Astrocyte (in vitro differentiated cells and primary cell): ENCODE measurements around the gene SMIM20. TPM values are rescaled to one million over a fixed set of nuclear protein-coding genes. Genes with fewer than 3 reads are reported as not detected.

ENCODE experiments used
- DNase-seq: peaks from one replicate; pipeline ENCODE4 v3.0.0-alpha.2; 2010; ENCODE audit warnings: low read depth
- FAIRE-seq: peaks from 2 replicates; lab custom pipeline; 2011; peaks lifted over from hg19 to GRCh38; lab: Jason Lieb, UNC
- H2AFZ ChIP-seq: 2 replicates; pipeline ENCODE4 v1.6.0; 2012; ENCODE audit warnings: low read depth, low read length, inconsistent platforms
- H3K27ac ChIP-seq: 2 replicates; pipeline ENCODE4 v1.5.1; 2011; ENCODE audit warnings: low read depth, low read length, inconsistent platforms
- H3K27me3 ChIP-seq: 2 replicates; pipeline ENCODE4 v1.6.0; 2011; ENCODE audit warnings: low read length, inconsistent platforms; ENCODE audit not compliant: insufficient read depth
- H3K36me3 ChIP-seq: 2 replicates; pipeline ENCODE4 v1.5.1; 2011; ENCODE audit warnings: low read length, inconsistent platforms; ENCODE audit not compliant: insufficient read depth
- H3K4me1 ChIP-seq: 2 replicates; pipeline ENCODE4 v1.5.1; 2011; ENCODE audit warnings: low read length, inconsistent platforms; ENCODE audit not compliant: insufficient read depth
- H3K4me2 ChIP-seq: 2 replicates; pipeline ENCODE4 v1.6.0; 2012; ENCODE audit warnings: low read length, inconsistent platforms
- H3K4me3 ChIP-seq: 2 replicates; pipeline ENCODE4 v1.5.1; 2011; ENCODE audit warnings: low read depth, mild to moderate bottlenecking, low read length, inconsistent platforms; ENCODE audit not compliant: insufficient read depth
- H3K79me2 ChIP-seq: 2 replicates; pipeline ENCODE4 v1.6.0; 2012; ENCODE audit warnings: mild to moderate bottlenecking, low read length, inconsistent platforms; ENCODE audit not compliant: insufficient read depth
- H3K9ac ChIP-seq: 2 replicates; pipeline ENCODE4 v1.6.0; 2012; ENCODE audit warnings: mild to moderate bottlenecking, low read length, inconsistent platforms
- H3K9me3 ChIP-seq: 2 replicates; pipeline ENCODE4 v1.5.1; 2012; ENCODE audit warnings: low read depth, mild to moderate bottlenecking, low read length, inconsistent platforms; ENCODE audit not compliant: insufficient read depth
- H4K20me1 ChIP-seq: 2 replicates; pipeline ENCODE4 v1.6.0; 2012; ENCODE audit warnings: low read length, inconsistent platforms; ENCODE audit not compliant: insufficient read depth
- H3K27ac Mint-ChIP-seq: one replicate; pipeline ENCODE4 v1.8.0; 2021; ENCODE audit warnings: mild to moderate bottlenecking, mixed read lengths; ENCODE audit not compliant: unreplicated experiment
- H3K27me3 Mint-ChIP-seq: one replicate; pipeline ENCODE4 v1.8.0; 2021; ENCODE audit warnings: low read depth, mixed read lengths; ENCODE audit not compliant: unreplicated experiment
- H3K36me3 Mint-ChIP-seq: one replicate; pipeline ENCODE4 v1.8.0; 2021; ENCODE audit warnings: low read depth, mixed read lengths; ENCODE audit not compliant: unreplicated experiment
- H3K4me1 Mint-ChIP-seq: one replicate; pipeline ENCODE4 v1.8.0; 2021; ENCODE audit warnings: low read depth, mixed read lengths; ENCODE audit not compliant: unreplicated experiment
- H3K4me3 Mint-ChIP-seq: one replicate; pipeline ENCODE4 v1.8.0; 2021; ENCODE audit warnings: mild to moderate bottlenecking, moderate library complexity, mixed read lengths; ENCODE audit not compliant: unreplicated experiment
- H3K9me3 Mint-ChIP-seq: one replicate; pipeline ENCODE4 v1.8.0; 2021; ENCODE audit warnings: mild to moderate bottlenecking, mixed read lengths; ENCODE audit not compliant: unreplicated experiment
- CTCF ChIP-seq: IDR thresholded peaks from 2 replicates; pipeline ENCODE4 v1.5.1; 2011; ENCODE audit warnings: low read depth, mild to moderate bottlenecking, inconsistent platforms, low read length, moderate library complexity; ENCODE audit not compliant: insufficient read depth
- EZH2 ChIP-seq: IDR thresholded peaks from 2 replicates; pipeline ENCODE4 v1.6.1; 2012; ENCODE audit warnings: mild to moderate bottlenecking, low read length, inconsistent platforms; ENCODE audit not compliant: insufficient read depth
- total RNA-seq: library from RNA; stranded (reverse); gene quantifications from 2 replicates; pipeline ENCODE4 v1.2.1, GENCODE V29; 2021

The SMIM20 gene
- total RNA-seq, 1 donor from 2014 or later, result 19.4 TPM

DNA sequence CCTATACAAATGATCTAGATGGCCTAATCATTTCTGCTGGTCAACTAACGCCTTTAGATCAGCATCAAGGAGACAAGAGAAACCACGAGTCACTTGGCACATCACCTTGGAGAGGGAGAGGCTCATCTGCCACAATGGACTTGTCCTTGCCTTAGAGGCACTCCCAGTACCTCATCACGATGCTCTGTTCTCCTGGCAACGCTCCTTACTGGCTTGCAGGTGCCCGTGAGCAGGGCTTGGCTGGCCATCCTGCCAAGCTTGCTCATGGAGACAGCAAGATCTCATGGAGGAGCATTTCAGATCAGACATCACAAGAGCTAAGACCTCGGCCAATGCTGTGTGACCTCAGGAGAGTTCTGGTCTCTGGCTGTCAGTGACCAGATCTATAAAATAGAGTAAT, 2.7 kb upstream of the SMIM20 start:
- H3K9me3 Mint-ChIP-seq, result peaks cover 6% of the 10 kb centered on the region
- no peaks in the 10 kb centered on the region for H3K36me3 Mint-ChIP-seq

DNA sequence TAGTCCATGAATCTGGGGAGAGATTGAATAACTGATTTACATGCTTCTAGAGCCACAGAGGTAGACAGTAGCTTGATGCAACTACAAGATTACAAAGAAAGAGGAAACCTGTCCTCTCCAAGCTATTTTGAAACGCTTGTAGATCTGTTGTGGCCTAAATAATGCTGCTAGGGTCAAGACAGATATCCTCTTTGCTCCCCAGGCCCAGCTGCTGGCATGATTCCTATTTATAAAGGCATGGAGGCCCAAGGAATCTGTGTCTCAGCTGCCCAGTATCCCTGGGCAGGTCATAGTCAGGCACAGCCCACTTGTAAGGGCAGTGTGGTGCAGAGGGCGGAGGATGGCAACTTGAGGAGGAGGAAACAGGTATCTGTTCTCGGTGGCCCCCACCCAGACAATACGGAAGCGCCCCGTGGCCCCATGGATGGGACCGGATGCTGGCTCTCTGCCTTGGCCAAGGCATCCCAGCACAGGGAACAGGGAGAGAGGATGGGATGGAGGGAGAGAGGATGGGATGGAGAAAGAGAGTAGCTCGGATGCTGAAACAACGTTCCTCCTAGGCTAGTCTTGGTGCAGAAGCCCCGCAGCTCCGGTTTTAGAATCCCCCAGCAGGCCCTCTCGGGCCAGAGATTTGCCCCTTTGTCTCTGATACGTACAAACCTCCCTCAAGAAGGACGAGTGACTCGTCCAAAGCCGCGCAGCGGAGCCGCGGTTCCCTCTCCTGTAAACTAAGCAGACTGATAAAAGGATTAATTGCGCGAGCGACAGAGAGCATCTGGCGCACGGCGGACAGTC, 767 bp upstream of the SMIM20 start:
- TF ChIP-seq EZH2 (no peak), CTCF (no peak)
- Histone ChIP-seq H3K79me2 (no peaks in the 10 kb centered on the region), H3K4me3 (peak overlapping the region; percentile 76), H3K4me1 (peaks cover 23% of the 10 kb centered on the region), H3K4me2 (peak overlapping the region; percentile 89), H3K9me3 (no peaks in the 10 kb centered on the region), H3K36me3 (no peaks in the 10 kb centered on the region), H3K27me3 (no peaks in the 10 kb centered on the region), H3K9ac (peak overlapping the region; percentile 87), H3K27ac (peak overlapping the region; percentile 72), H2AFZ (peak overlapping the region; percentile 94), H4K20me1 (no peaks in the 10 kb centered on the region)
- Mint-ChIP-seq H3K4me1 (peaks cover 11% of the 10 kb centered on the region), H3K36me3 (no peaks in the 10 kb centered on the region), H3K27me3 (no peaks in the 10 kb centered on the region), H3K27ac (peak overlapping the region; percentile 85), H3K9me3 (peaks cover 6% of the 10 kb centered on the region), H3K4me3 (peak overlapping the region; percentile 94)
- DNase-seq (no peak), FAIRE-seq (no peak)

More for the DNA sequence above, 2.7 kb upstream of the SMIM20 start:
- H3K27ac ChIP-seq, result no peak overlapping the region
- no peaks in the 10 kb centered on the region for H4K20me1 ChIP-seq
- no peak overlapping the region for H3K4me3 ChIP-seq
- peaks cover 23% of the 10 kb centered on the region for H3K4me1 ChIP-seq
- H3K9me3 ChIP-seq, result no peaks in the 10 kb centered on the region
- no peak overlapping the region for H3K4me3 Mint-ChIP-seq
- FAIRE-seq (no peak), DNase-seq (no peak)
- peaks cover 20% of the 10 kb centered on the region for H3K4me1 Mint-ChIP-seq
- no peak overlapping the region for H3K4me2 ChIP-seq
- H3K79me2 ChIP-seq, result no peaks in the 10 kb centered on the region
- no peak for TF ChIP-seq CTCF
- no peak for TF ChIP-seq EZH2
- H3K36me3 ChIP-seq, result no peaks in the 10 kb centered on the region
- no peaks in the 10 kb centered on the region for H3K27me3 Mint-ChIP-seq
- H3K27me3 ChIP-seq, result no peaks in the 10 kb centered on the region
- no peak overlapping the region for H2AFZ ChIP-seq
- no peak overlapping the region for H3K27ac Mint-ChIP-seq
- no peak overlapping the region for H3K9ac ChIP-seq
